ENCODE results near the gene ZNF311. TPM values are rescaled to one million over a fixed set of nuclear protein-coding genes. Genes with fewer than 3 reads are reported as not detected.

ZNF311 gene
- total and polyA plus RNA-seq, 9 of the 15 experiments (the other 6 are each of a cell fraction or from before 2014, with no cell fraction given): 5.1 to 10.0 (median 7.5) TPM

DNA sequence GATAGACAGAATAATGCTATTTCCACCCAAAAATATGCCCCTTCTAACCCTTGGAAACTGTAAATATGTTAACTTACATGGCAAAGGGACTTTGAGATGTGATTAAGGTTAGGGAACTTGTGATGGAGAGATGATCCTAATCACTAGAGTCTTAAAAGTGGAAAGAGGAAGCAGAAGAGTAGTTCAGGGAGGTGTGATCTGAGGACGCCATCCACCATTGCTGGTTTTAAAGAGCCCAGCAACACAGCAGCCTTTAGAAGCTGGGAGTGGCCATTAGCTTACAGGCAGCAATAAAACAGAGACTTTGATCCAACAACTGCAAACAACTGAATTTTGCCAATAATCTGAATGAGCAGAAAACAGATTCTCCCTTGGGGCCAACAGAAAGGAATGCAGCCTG is 30.6 kb downstream of the ZNF311 start (continued):
- TF ChIP-seq DMBX1 (CRISPR knock-in tag; IDR thresholded peaks at IDR 0.05; ENCODE audit: borderline replicate concordance): no peak
- no peak for TF ChIP-seq SAFB2 (IDR thresholded peaks at IDR 0.05; ENCODE audit: borderline replicate concordance, low read depth, low read length, severe bottlenecking)
- TF ChIP-seq NR2C2 (CRISPR knock-in tag; IDR thresholded peaks at IDR 0.05): no peak
- TF ChIP-seq NR2C2 (tag; IDR thresholded peaks at IDR 0.05): peak; percentile 25; the same call in 1 of the 2 replicates
- TF ChIP-seq SMARCE1 (IDR thresholded peaks at IDR 0.05): peak; percentile 43; the same call in 1 of the 2 replicates
- TF ChIP-seq, protein P1, sequence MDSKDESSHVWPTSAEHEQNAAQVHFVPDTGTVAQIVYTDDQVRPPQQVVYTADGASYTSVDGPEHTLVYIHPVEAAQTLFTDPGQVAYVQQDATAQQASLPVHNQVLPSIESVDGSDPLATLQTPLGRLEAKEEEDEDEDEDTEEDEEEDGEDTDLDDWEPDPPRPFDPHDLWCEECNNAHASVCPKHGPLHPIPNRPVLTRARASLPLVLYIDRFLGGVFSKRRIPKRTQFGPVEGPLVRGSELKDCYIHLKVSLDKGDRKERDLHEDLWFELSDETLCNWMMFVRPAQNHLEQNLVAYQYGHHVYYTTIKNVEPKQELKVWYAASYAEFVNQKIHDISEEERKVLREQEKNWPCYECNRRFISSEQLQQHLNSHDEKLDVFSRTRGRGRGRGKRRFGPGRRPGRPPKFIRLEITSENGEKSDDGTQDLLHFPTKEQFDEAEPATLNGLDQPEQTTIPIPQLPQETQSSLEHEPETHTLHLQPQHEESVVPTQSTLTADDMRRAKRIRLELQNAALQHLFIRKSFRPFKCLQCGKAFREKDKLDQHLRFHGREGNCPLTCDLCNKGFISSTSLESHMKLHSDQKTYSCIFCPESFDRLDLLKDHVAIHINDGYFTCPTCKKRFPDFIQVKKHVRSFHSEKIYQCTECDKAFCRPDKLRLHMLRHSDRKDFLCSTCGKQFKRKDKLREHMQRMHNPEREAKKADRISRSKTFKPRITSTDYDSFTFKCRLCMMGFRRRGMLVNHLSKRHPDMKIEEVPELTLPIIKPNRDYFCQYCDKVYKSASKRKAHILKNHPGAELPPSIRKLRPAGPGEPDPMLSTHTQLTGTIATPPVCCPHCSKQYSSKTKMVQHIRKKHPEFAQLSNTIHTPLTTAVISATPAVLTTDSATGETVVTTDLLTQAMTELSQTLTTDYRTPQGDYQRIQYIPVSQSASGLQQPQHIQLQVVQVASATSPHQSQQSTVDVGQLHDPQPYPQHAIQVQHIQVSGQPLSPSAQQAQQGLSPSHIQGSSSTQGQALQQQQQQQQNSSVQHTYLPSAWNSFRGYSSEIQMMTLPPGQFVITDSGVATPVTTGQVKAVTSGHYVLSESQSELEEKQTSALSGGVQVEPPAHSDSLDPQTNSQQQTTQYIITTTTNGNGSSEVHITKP (IDR thresholded peaks at IDR 0.05; ENCODE audit: partially characterized antibody): no peak
- TF ChIP-seq, protein P2, sequence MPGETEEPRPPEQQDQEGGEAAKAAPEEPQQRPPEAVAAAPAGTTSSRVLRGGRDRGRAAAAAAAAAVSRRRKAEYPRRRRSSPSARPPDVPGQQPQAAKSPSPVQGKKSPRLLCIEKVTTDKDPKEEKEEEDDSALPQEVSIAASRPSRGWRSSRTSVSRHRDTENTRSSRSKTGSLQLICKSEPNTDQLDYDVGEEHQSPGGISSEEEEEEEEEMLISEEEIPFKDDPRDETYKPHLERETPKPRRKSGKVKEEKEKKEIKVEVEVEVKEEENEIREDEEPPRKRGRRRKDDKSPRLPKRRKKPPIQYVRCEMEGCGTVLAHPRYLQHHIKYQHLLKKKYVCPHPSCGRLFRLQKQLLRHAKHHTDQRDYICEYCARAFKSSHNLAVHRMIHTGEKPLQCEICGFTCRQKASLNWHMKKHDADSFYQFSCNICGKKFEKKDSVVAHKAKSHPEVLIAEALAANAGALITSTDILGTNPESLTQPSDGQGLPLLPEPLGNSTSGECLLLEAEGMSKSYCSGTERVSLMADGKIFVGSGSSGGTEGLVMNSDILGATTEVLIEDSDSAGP (CRISPR knock-in tag; IDR thresholded peaks at IDR 0.05): no peak
- TF ChIP-seq, protein P3, sequence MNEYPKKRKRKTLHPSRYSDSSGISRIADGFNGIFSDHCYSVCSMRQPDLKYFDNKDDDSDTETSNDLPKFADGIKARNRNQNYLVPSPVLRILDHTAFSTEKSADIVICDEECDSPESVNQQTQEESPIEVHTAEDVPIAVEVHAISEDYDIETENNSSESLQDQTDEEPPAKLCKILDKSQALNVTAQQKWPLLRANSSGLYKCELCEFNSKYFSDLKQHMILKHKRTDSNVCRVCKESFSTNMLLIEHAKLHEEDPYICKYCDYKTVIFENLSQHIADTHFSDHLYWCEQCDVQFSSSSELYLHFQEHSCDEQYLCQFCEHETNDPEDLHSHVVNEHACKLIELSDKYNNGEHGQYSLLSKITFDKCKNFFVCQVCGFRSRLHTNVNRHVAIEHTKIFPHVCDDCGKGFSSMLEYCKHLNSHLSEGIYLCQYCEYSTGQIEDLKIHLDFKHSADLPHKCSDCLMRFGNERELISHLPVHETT (CRISPR knock-in tag; conservative IDR thresholded peaks at IDR 0.05 in 1 of 2, IDR thresholded peaks at IDR 0.05 in 1 of 2): peak in 1 of 2 experiments; percentile 64; a peak in 1 of 4 replicates
- TF ChIP-seq, protein P4, sequence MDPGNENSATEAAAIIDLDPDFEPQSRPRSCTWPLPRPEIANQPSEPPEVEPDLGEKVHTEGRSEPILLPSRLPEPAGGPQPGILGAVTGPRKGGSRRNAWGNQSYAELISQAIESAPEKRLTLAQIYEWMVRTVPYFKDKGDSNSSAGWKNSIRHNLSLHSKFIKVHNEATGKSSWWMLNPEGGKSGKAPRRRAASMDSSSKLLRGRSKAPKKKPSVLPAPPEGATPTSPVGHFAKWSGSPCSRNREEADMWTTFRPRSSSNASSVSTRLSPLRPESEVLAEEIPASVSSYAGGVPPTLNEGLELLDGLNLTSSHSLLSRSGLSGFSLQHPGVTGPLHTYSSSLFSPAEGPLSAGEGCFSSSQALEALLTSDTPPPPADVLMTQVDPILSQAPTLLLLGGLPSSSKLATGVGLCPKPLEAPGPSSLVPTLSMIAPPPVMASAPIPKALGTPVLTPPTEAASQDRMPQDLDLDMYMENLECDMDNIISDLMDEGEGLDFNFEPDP (CRISPR knock-in tag; IDR thresholded peaks at IDR 0.05): no peak
- peak; percentile 70; the same call in 1 of the 2 replicates for TF ChIP-seq CTBP1 (IDR thresholded peaks at IDR 0.05; ENCODE audit: borderline replicate concordance)
- TF ChIP-seq FOXJ2 (tag; IDR thresholded peaks at IDR 0.05): no peak
- TF ChIP-seq, protein P5, sequence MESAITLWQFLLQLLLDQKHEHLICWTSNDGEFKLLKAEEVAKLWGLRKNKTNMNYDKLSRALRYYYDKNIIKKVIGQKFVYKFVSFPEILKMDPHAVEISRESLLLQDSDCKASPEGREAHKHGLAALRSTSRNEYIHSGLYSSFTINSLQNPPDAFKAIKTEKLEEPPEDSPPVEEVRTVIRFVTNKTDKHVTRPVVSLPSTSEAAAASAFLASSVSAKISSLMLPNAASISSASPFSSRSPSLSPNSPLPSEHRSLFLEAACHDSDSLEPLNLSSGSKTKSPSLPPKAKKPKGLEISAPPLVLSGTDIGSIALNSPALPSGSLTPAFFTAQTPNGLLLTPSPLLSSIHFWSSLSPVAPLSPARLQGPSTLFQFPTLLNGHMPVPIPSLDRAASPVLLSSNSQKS (CRISPR knock-in tag; IDR thresholded peaks at IDR 0.05): no peak
- no peak for TF ChIP-seq ZNF444 (CRISPR knock-in tag; IDR thresholded peaks at IDR 0.05)
- TF ChIP-seq ARID1B (IDR thresholded peaks at IDR 0.05): 0 out of 2 replicates have a peak, but pooled peaks have one; percentile 15
- TF ChIP-seq, protein P6, sequence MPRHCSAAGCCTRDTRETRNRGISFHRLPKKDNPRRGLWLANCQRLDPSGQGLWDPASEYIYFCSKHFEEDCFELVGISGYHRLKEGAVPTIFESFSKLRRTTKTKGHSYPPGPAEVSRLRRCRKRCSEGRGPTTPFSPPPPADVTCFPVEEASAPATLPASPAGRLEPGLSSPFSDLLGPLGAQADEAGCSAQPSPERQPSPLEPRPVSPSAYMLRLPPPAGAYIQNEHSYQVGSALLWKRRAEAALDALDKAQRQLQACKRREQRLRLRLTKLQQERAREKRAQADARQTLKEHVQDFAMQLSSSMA (CRISPR knock-in tag; IDR thresholded peaks at IDR 0.05): no peak
